CD4-positive, alpha-beta memory T cell (primary cell): Measurements from ENCODE around the gene KLLN. TPM values are rescaled to one million over a fixed set of nuclear protein-coding genes. Genes with fewer than 3 reads are reported as not detected.
A peak's percentile ranks its signal among the peaks of the same experiment; 100 is the strongest.
"Not testable (repeated sequence)": the region's sequence is repeated elsewhere in the genome, so short reads cannot be mapped to it uniquely, and the experiment has no call there.

ENCODE experiments used
- CTCF ChIA-PET: fragments of 350-600 bp; sonication (Branson Sonifier 250); formaldehyde crosslinking; loops from one replicate; lab custom pipeline; 2021; ENCODE audit warnings: inconsistent platforms; ENCODE audit not compliant: partially characterized antibody; lab: Charles Lee
- POLR2A ChIA-PET: fragments of 350-600 bp; sonication (Branson Sonifier 250); formaldehyde crosslinking; loops from one replicate; lab custom pipeline; 2021; ENCODE audit not compliant: partially characterized antibody; lab: Charles Lee
- DNase-seq, 5 donors: peaks; one replicate each; pipeline versions ENCODE4 v3.0.0 to v3.0.0-alpha.2; 2020 to 2022; ENCODE audit warnings: mixed read lengths in 1 of 5
- H3K27ac ChIP-seq: one replicate; pipeline ENCODE4 v1.7.0; 2013; ENCODE audit warnings: low read depth, low read length
- H3K27me3 ChIP-seq: 2 replicates; pipeline ENCODE4 v1.7.0; 2013; ENCODE audit warnings: mild to moderate bottlenecking, low read length, moderate library complexity; ENCODE audit not compliant: insufficient read depth
- H3K36me3 ChIP-seq: 2 replicates; pipeline ENCODE4 v1.7.0; 2013; ENCODE audit warnings: mild to moderate bottlenecking, low read length, moderate library complexity; ENCODE audit not compliant: insufficient read depth
- H3K4me1 ChIP-seq: 2 replicates; pipeline ENCODE4 v1.7.0; 2013; ENCODE audit warnings: mild to moderate bottlenecking, low read length, moderate library complexity; ENCODE audit not compliant: insufficient read depth
- H3K4me3 ChIP-seq, 2 donors: one replicate each; pipeline ENCODE4 v1.7.0; 2013; ENCODE audit warnings: low read length in 2 of 2, mild to moderate bottlenecking in 1 of 2
- H3K9me3 ChIP-seq, 2 donors: one replicate each; pipeline ENCODE4 v1.7.0; 2013; ENCODE audit warnings: low read length in 2 of 2, control low read depth in 1 of 2; ENCODE audit not compliant: control insufficient read depth in 1 of 2
- H3K27ac Mint-ChIP-seq, 7 donors: one replicate each; pipeline ENCODE4 v1.8.0; 2020 to 2021; ENCODE audit warnings: mixed read lengths in 7 of 7, mild to moderate bottlenecking in 6 of 7, inconsistent platforms in 3 of 7, moderate library complexity in 3 of 7
- H3K27me3 Mint-ChIP-seq, 2 donors: one replicate each; pipeline ENCODE4 v1.8.0; 2020 to 2021; ENCODE audit warnings: mixed read lengths in 2 of 2
- H3K36me3 Mint-ChIP-seq, 2 donors: one replicate each; pipeline ENCODE4 v1.8.0; 2020 to 2021; ENCODE audit warnings: mixed read lengths in 2 of 2, inconsistent platforms in 1 of 2, mild to moderate bottlenecking in 1 of 2
- H3K4me1 Mint-ChIP-seq, 4 donors: one replicate each; pipeline ENCODE4 v1.8.0; 2020 to 2021; ENCODE audit warnings: mixed read lengths in 4 of 4, mild to moderate bottlenecking in 1 of 4
- H3K4me3 Mint-ChIP-seq, 8 donors: one replicate each; pipeline ENCODE4 v1.8.0; 2020 to 2021; ENCODE audit warnings: mixed read lengths in 8 of 8, mild to moderate bottlenecking in 7 of 8, moderate library complexity in 6 of 8, inconsistent platforms in 3 of 8
- H3K9me3 Mint-ChIP-seq, 8 donors: one replicate each; pipeline ENCODE4 v1.8.0; 2020 to 2021; ENCODE audit warnings: mixed read lengths in 8 of 8, mild to moderate bottlenecking in 5 of 8, inconsistent platforms in 3 of 8, moderate library complexity in 1 of 8
- intact Hi-C: fragments of 100-400 bp; cut with micrococcal nuclease; formaldehyde crosslinking; loops from one replicate; pipeline ENCODE4 v1.15.1; 2023
- polyA plus RNA-seq, 2 donors: library from polyadenylated mRNA; unstranded; fragments of 300-500 nt; fragmentation: Illumina TruSeq; gene quantifications; one replicate each; pipeline ENCODE4 v1.2.3, GENCODE V29; 2021
- total RNA-seq, 2 experiments: library from RNA; stranded (reverse); gene quantifications; one replicate each; pipeline ENCODE4 v1.2.3, GENCODE V29; 2021

The KLLN gene
- total and polyA plus RNA-seq, 4 experiments from 2014 or later, result 0.09 to 1.3 (median 1.0) TPM; not detected in 1

- Histone ChIP-seq H3K27ac (peak overlapping the region; percentile 69), H3K36me3 (no peaks in the 10 kb centered on the region), H3K4me1 (peaks cover 35% of the 10 kb centered on the region), H3K4me3 (peak overlapping the region; percentile 91 to 95), H3K9me3 (no peaks in the 10 kb centered on the region), H3K27me3 (no peaks in the 10 kb centered on the region)
- H3K27me3 Mint-ChIP-seq, result peaks cover 0 to 3% of the 10 kb centered on the region in 2 donors
- peak overlapping the region; percentile 93 to 99 (median 96) for H3K27ac Mint-ChIP-seq
- peaks cover 0 to 39% of the 10 kb centered on the region in 2 donors for H3K36me3 Mint-ChIP-seq
- peak overlapping the region; percentile 95 to 99 (median 97) for H3K4me3 Mint-ChIP-seq
- H3K4me1 Mint-ChIP-seq, result peaks cover 25 to 60% (median 32%) of the 10 kb centered on the region in 4 donors
- peak; percentile 92 to 96 (median 94) for DNase-seq
- peaks cover 0 to 2% (median 0%) of the 10 kb centered on the region in 8 donors for H3K9me3 Mint-ChIP-seq
- CTCF ChIA-PET, result interaction anchor here (0.6 to 10.6 kb wide), 17 partner anchors 10 to 974 kb away, joined by 3 to 225 read pairs (median 7); partner anchors contain the start of genes ATAD1 and RNLS
- POLR2A ChIA-PET, result interaction anchor here (0.5 to 7.7 kb wide), 41 partner anchors 11 to 1440 kb away, joined by 3 to 158 read pairs (median 5); partner anchors contain the start of genes ATAD1, FAS, IFIT2 and RNLS
- intact Hi-C loops, result loop anchor here (1.0 to 10.0 kb wide), 13 partner anchors 44 to 1839 kb away; partner anchors contain the start of genes ATAD1, GLUD1 and KIF20B
These were observed 1.2 kb downstream of the KLLN start for GRCh38 chr10:87861953-87862678.

- Mint-ChIP-seq H3K36me3 (peaks cover 0 to 35% of the 10 kb centered on the region in 2 donors), H3K27me3 (peaks cover 0 to 3% of the 10 kb centered on the region in 2 donors), H3K9me3 (peaks cover 0 to 2% (median 0%) of the 10 kb centered on the region in 8 donors), H3K4me3 (peak overlapping the region; percentile 95 to 99 (median 97)), H3K27ac (peak overlapping the region; percentile 93 to 99 (median 96)), H3K4me1 (peaks cover 21 to 55% (median 28%) of the 10 kb centered on the region in 4 donors)
- intact Hi-C loops, result loop anchor here (5.0 to 10.0 kb wide), 7 partner anchors 56 to 966 kb away; partner anchors contain the start of gene GLUD1
- Histone ChIP-seq H3K36me3 (no peaks in the 10 kb centered on the region), H3K4me3 (peak overlapping the region; percentile 91 to 95), H3K27ac (peak overlapping the region; percentile 69), H3K4me1 (peaks cover 29% of the 10 kb centered on the region), H3K27me3 (no peaks in the 10 kb centered on the region), H3K9me3 (no peaks in the 10 kb centered on the region)
- DNase-seq, result peak in 1 of 5 donors; percentile 1
- ChIA-PET CTCF (interaction anchor here (0.6 to 10.6 kb wide), 16 partner anchors 10 to 963 kb away, joined by 3 to 225 read pairs (median 6); partner anchors contain the start of gene RNLS), POLR2A (interaction anchor here (0.5 to 7.7 kb wide), 32 partner anchors 10 to 1440 kb away, joined by 3 to 158 read pairs (median 6); partner anchors contain the start of genes ATAD1, FAS, IFIT2 and RNLS)
These were observed 1.8 kb downstream of the KLLN start for GRCh38 chr10:87861566-87861952.

GRCh38 chr10:87860816-87861403, 2.4 kb downstream of the KLLN start:
- Histone ChIP-seq H3K27me3 (no peaks in the 10 kb centered on the region), H3K27ac (peak overlapping the region; percentile 69), H3K4me3 (no peak overlapping the region), H3K36me3 (no peaks in the 10 kb centered on the region), H3K9me3 (no peaks in the 10 kb centered on the region), H3K4me1 (peaks cover 23% of the 10 kb centered on the region)
- H3K27me3 Mint-ChIP-seq, result peaks cover 0 to 3% of the 10 kb centered on the region in 2 donors
- intact Hi-C loops, result loop anchor here (1.0 to 10.0 kb wide), 10 partner anchors 56 to 966 kb away; partner anchors contain the start of gene GLUD1
- no peak for DNase-seq
- peak overlapping the region; percentile 95 to 99 (median 97) for H3K4me3 Mint-ChIP-seq
- ChIA-PET CTCF (interaction anchor here (0.7 to 10.6 kb wide), 16 partner anchors 9 to 722 kb away, joined by 3 to 225 read pairs (median 8); partner anchors contain the start of gene RNLS), POLR2A (interaction anchor here (0.6 to 7.7 kb wide), 16 partner anchors 9 to 722 kb away, joined by 3 to 158 read pairs (median 14); partner anchors contain the start of genes ATAD1 and RNLS)
- peaks cover 0 to 2% (median 0%) of the 10 kb centered on the region in 8 donors for H3K9me3 Mint-ChIP-seq
- H3K4me1 Mint-ChIP-seq, result peaks cover 20 to 49% (median 25%) of the 10 kb centered on the region in 4 donors
- peak overlapping the region; percentile 88 to 99 (median 96) for H3K27ac Mint-ChIP-seq
- H3K36me3 Mint-ChIP-seq, result peaks cover 0 to 34% of the 10 kb centered on the region in 2 donors

GRCh38 chr10:87860156-87860795, 3.1 kb downstream of the KLLN start:
- H3K9me3 ChIP-seq, result no peaks in the 10 kb centered on the region
- Mint-ChIP-seq H3K9me3 (peaks cover 0 to 2% (median 0%) of the 10 kb centered on the region in 8 donors), H3K36me3 (peaks cover 0 to 27% of the 10 kb centered on the region in 2 donors), H3K27ac (peak overlapping the region; percentile 65 to 99 (median 88)), H3K27me3 (peaks cover 0 to 3% of the 10 kb centered on the region in 2 donors), H3K4me3 (peak overlapping the region in 7 of 8 donors; percentile 1 to 59 (median 37)), H3K4me1 (peaks cover 19 to 43% (median 24%) of the 10 kb centered on the region in 4 donors)
- ChIA-PET POLR2A (interaction anchor here (3.2 to 7.7 kb wide), 4 partner anchors 9 to 526 kb away, joined by 18 to 158 read pairs (median 47); partner anchors contain the start of gene ATAD1), CTCF (interaction anchor here (0.7 to 10.6 kb wide), 17 partner anchors 9 to 695 kb away, joined by 3 to 225 read pairs (median 10); partner anchors contain the start of gene ATAD1)
- peaks cover 17% of the 10 kb centered on the region for H3K4me1 ChIP-seq
- H3K27me3 ChIP-seq, result no peaks in the 10 kb centered on the region
- intact Hi-C loops, result loop anchor here (1.0 to 10.0 kb wide), 10 partner anchors 57 to 967 kb away; partner anchors contain the start of gene GLUD1
- H3K4me3 ChIP-seq, result no peak overlapping the region
- peak overlapping the region; percentile 8 for H3K27ac ChIP-seq
- DNase-seq, result peak; percentile 55 to 63 (median 57)
- no peaks in the 10 kb centered on the region for H3K36me3 ChIP-seq

GRCh38 chr10:87855665-87856064, 7.7 kb downstream of the KLLN start:
- peaks cover 14 to 22% (median 15%) of the 10 kb centered on the region in 4 donors for H3K4me1 Mint-ChIP-seq
- H3K27me3 ChIP-seq, H3K4me3 Mint-ChIP-seq, POLR2A ChIA-PET, H3K4me3 ChIP-seq, H3K36me3 ChIP-seq, H3K27me3 Mint-ChIP-seq, H3K9me3 ChIP-seq, H3K9me3 Mint-ChIP-seq, H3K36me3 Mint-ChIP-seq, H3K27ac ChIP-seq, H3K4me1 ChIP-seq, intact Hi-C loops: not testable (repeated sequence)
- peak; percentile 7 to 47 (median 10) for DNase-seq
- H3K27ac Mint-ChIP-seq, result peak overlapping the region in 2 of 7 donors; percentile 22 to 82
- CTCF ChIA-PET, result interaction anchor here (1.3 to 10.6 kb wide), 2 partner anchors 10 to 532 kb away, joined by 4 to 225 read pairs; no protein-coding TSS in a partner anchor

- POLR2A ChIA-PET, H3K36me3 Mint-ChIP-seq, H3K9me3 ChIP-seq, H3K4me1 ChIP-seq, H3K27me3 ChIP-seq, intact Hi-C loops, H3K36me3 ChIP-seq, H3K27me3 Mint-ChIP-seq, H3K27ac ChIP-seq, DNase-seq, H3K4me3 Mint-ChIP-seq, CTCF ChIA-PET, H3K4me3 ChIP-seq, H3K9me3 Mint-ChIP-seq: not testable (repeated sequence)
- H3K27ac Mint-ChIP-seq, result peak overlapping the region in 2 of 7 donors; percentile 22 to 82
- H3K4me1 Mint-ChIP-seq, result peaks cover 11 to 18% (median 12%) of the 10 kb centered on the region in 4 donors
These were observed 8.1 kb downstream of the KLLN start for GRCh38 chr10:87855247-87855646.
